Measurements from ENCODE around the gene RANBP1. TPM values are rescaled to one million over a fixed set of nuclear protein-coding genes. Genes with fewer than 3 reads are reported as not detected.

Gene RANBP1
- total RNA-seq, 1 donor from 2014 or later = 219 TPM

DNA sequence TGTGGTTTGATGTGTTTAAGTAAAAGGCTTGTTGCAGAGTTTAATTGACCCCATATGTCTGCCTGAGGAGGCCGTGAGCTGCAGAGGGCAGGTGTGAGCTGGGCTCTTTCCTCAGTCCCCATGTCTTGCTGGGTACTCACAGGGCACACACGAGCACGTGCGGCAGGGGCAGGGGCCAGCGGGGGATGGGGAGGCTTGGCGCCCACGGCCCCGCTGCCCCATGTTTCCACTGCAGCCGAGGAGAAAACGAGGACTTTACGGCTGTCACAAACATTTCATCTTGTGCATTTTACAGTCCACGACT is 59.6 kb downstream of the RANBP1 start:
- no peak overlapping the region for H3K4me3 Mint-ChIP-seq (ENCODE audit: low read depth)
- H3K4me1 Mint-ChIP-seq (ENCODE audit: low read depth) = peaks cover 19% of the 10 kb centered on the region
- TF ChIP-seq, protein P1, sequence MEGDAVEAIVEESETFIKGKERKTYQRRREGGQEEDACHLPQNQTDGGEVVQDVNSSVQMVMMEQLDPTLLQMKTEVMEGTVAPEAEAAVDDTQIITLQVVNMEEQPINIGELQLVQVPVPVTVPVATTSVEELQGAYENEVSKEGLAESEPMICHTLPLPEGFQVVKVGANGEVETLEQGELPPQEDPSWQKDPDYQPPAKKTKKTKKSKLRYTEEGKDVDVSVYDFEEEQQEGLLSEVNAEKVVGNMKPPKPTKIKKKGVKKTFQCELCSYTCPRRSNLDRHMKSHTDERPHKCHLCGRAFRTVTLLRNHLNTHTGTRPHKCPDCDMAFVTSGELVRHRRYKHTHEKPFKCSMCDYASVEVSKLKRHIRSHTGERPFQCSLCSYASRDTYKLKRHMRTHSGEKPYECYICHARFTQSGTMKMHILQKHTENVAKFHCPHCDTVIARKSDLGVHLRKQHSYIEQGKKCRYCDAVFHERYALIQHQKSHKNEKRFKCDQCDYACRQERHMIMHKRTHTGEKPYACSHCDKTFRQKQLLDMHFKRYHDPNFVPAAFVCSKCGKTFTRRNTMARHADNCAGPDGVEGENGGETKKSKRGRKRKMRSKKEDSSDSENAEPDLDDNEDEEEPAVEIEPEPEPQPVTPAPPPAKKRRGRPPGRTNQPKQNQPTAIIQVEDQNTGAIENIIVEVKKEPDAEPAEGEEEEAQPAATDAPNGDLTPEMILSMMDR (IDR thresholded peaks at IDR 0.05; ENCODE audit: unreplicated experiment) = no peak
- no peaks in the 10 kb centered on the region for H3K9me3 Mint-ChIP-seq (ENCODE audit: low read depth)
- H3K36me3 Mint-ChIP-seq (ENCODE audit: insufficient read depth) = no peaks in the 10 kb centered on the region
- no peak overlapping the region for H3K27ac Mint-ChIP-seq
- DNase-seq (ENCODE audit: low spot score, unreplicated experiment) = no peak
- no peaks in the 10 kb centered on the region for H3K27me3 Mint-ChIP-seq

DNA sequence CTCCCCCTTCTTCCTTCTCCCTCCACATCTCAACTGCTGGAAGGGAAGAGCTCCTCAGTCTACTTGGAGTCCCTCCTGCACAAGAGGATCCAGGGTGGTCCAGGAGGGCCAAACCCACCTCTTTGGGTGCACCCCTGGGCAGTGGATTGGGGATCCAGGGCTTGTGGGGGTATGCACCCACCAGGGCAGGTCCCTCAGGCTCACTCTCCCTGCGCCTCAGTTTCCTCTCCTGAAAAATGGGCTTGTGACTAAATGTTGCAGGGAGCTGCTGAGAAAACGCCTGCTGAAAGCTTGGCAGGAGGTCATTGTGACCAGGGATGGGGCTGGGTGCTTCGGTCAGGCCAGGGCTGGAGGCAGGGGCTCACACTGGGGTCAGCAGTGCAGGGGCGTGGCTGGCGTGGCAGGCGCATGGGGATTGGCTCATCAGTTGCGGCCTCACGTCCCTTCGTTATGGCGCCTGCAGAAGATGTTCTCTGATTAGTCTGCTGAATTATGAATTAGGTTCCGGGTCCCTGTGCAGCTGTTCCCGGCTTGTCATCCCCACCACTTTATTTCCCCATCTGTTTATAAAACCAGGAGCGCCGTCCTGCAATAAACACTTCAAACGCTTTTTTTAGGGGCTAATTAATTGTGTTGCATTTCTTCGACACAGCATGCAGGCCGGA is 60.6 kb downstream of the RANBP1 start:
- no peak for DNase-seq (ENCODE audit: low spot score, unreplicated experiment)
- Mint-ChIP-seq H3K27ac (no peak overlapping the region), H3K36me3 (ENCODE audit: insufficient read depth) (no peaks in the 10 kb centered on the region), H3K9me3 (ENCODE audit: low read depth) (no peaks in the 10 kb centered on the region), H3K4me1 (ENCODE audit: low read depth) (peaks cover 19% of the 10 kb centered on the region), H3K27me3 (no peaks in the 10 kb centered on the region), H3K4me3 (ENCODE audit: low read depth) (no peak overlapping the region)
- TF ChIP-seq, protein P1 (IDR thresholded peaks at IDR 0.05; ENCODE audit: unreplicated experiment) = no peak

Small RNA genes within 50 kb of the gene (microRNA-seq; reads per million reads assigned to microRNA genes)
- not detected for gene MIR6816 (ENCODE audit: borderline number of aligned reads, unreplicated experiment)

Other genes starting within 250 kb of the RANBP1 start
- 48.7 and 58.2 TPM in 2 replicates for gene COMT, start 174.3 kb upstream of the RANBP1 start, total RNA-seq
- 14.0 and 14.3 TPM in 2 replicates for gene TXNRD2, start 174.3 kb upstream of the RANBP1 start, total RNA-seq
- 95.3 and 101 TPM in 2 replicates for gene ARVCF, start 99.3 kb upstream of the RANBP1 start, total RNA-seq
- gene TANGO2, start 95.0 kb upstream of the RANBP1 start, total RNA-seq = 19.9 and 21.8 TPM in 2 replicates
- gene DGCR8, start 35.9 kb upstream of the RANBP1 start, total RNA-seq = 75.8 and 79.8 TPM in 2 replicates
- gene TRMT2A, start 1.1 kb downstream of the RANBP1 start, total RNA-seq = 78.5 and 86.5 TPM in 2 replicates
- 82.1 and 83.5 TPM in 2 replicates for gene ZDHHC8, start 15.7 kb downstream of the RANBP1 start, total RNA-seq
- 3.3 and 4.0 TPM in 2 replicates for gene CCDC188, start 35.0 kb downstream of the RANBP1 start, total RNA-seq
- gene RTN4R, start 152.2 kb downstream of the RANBP1 start, total RNA-seq = 30.8 and 36.0 TPM in 2 replicates
- 37.2 and 41.0 TPM in 2 replicates for gene DGCR6L, start 204.0 kb downstream of the RANBP1 start, total RNA-seq